T-helper 1 cell (primary cell): Measurements from ENCODE around the gene BRMS1.
"Not testable (repeated sequence)": the region's sequence is repeated elsewhere in the genome, so short reads cannot be mapped to it uniquely, and the experiment has no call there.

Source experiments
- DNase-seq, 5 donors: peaks; one replicate each; pipeline ENCODE4 v3.0.0-alpha.2; 2012 to 2020
- total RNA-seq, 4 donors: gene quantifications; one replicate each; lab custom pipeline; 2026; lab: John Stamatoyannopoulos, UW

The BRMS1 gene
- total RNA-seq = 34.1 to 46.2 (median 44.7) reads per million in 4 donors

- peak; percentile 88 to 97 (median 93) for DNase-seq
Observed at GRCh38 chr11:66344550-66345315, at the start of gene BRMS1. Gene BRMS1 (minus strand): TSS chr11:66345104. CDS start chr11:66342234, 2,870 bp downstream.

- DNase-seq = no peak
Observed at GRCh38 chr11:66393954-66394353, 49.0 kb upstream of the BRMS1 start.

- no peak for DNase-seq
Observed at GRCh38 chr11:66391322-66391721, 46.4 kb upstream of the BRMS1 start.

GRCh38 chr11:66388780-66389386 is 44.0 kb upstream of the BRMS1 start:
- DNase-seq = peak; percentile 36 to 74 (median 47)

GRCh38 chr11:66386171-66387069 is 41.5 kb upstream of the BRMS1 start:
- DNase-seq = peak; percentile 45 to 82 (median 73)

DNA sequence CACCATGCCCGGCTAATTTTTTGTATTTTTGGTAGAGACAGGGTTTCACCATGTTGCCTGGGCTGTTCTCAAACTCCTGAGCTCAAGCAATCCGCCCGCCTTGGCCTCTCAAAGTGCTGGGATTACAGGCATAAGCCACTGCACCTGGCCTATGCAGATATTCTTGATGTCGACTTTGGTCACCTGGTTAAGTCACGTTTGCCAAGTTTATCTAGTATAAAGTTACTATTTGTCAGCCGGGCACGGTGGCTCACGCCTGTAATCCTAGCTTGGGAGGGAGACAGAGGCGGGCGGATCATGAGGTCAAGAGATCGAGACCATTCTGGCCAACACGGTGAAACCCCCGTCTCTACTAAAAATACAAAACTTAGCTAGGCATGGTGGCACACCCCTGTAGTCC is 39.4 kb upstream of the BRMS1 start:
- DNase-seq = not testable (repeated sequence)

DNA sequence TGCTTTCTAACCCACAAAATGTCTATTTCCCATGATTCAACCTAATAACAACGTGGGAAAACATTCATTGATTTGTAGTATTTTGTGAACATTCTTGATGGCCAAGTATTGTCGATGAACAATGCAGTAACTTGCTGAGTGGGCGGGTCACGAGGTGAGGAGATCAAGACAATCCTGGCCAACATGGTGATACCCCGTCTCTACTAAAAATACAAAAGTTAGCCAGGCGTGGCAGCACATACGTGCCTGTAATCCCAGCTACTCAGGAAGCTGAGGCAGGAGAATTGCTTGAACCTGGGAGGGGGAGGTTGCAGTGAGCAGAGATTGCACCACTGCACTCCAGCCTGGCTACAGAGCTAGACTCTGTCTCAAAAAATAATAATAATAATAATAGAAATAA is 35.4 kb upstream of the BRMS1 start:
- not testable (repeated sequence) for DNase-seq

GRCh38 chr11:66373690-66374287 is 28.9 kb upstream of the BRMS1 start:
- not testable (repeated sequence) for DNase-seq

DNA sequence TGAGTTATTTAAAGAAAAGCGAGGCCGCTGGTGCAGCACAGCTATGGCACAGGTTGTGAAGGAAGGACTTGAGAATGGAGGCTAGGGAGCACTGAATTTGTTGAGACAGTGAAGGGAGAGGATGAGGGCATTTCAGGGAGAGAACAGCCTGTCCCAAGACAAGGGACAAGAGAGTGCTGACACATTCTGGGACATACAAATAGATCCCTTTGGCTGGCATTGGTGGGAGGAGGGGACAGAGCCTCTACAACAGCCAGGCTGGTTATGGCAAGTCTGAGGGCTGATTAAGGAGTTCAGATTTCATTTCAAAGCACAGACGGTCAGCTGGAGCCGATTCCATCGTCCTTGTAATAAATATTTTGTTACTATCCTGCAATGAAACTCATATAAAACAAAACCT is 28.4 kb upstream of the BRMS1 start:
- no peak for DNase-seq

- peak; percentile 59 to 82 (median 66) for DNase-seq
Observed at GRCh38 chr11:66371627-66372415, 26.9 kb upstream of the BRMS1 start, which contains the start of gene SLC29A2. Gene SLC29A2 (minus strand): TSS chr11:66371760. CDS start chr11:66371591, 169 bp downstream.

GRCh38 chr11:66369073-66369894 is 24.4 kb upstream of the BRMS1 start:
- no peak for DNase-seq

GRCh38 chr11:66368484-66368883 is 23.6 kb upstream of the BRMS1 start:
- no peak for DNase-seq

DNA sequence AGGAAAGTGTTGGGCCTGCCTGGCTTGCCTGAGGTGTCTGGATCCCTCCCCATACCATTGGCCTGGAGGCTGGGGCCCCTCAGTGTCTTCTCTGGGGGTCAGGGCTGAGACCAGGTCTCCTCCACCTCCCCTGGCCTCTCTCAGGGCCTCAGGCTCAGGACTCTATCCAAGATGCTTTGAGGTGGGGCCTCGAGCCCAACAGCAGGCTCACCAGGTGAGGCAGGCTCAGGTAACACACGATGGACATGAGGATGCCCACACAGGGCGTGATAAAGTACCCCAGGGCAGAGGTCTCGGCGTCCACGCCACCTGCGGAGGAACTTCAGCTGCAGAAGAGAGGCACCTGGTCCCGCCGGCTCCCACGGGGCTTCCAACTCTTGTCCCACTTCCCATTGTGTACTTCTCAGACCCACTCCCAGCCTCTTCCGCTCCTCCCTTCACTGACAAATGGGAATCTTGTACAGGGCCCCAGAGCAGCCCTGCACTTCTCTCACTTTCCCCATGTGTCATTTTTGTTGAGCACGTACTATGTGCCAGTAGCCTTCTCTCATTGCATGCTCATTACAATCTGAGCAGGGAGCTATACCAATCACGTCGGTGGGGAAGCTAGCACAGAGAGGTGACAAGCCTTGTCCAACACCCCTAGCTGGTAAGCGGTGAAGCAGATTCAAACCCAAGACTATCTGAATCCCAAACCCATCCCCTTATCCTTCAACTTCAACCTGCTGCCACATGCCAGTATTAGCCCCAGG is 22.8 kb upstream of the BRMS1 start:
- DNase-seq = no peak

DNA sequence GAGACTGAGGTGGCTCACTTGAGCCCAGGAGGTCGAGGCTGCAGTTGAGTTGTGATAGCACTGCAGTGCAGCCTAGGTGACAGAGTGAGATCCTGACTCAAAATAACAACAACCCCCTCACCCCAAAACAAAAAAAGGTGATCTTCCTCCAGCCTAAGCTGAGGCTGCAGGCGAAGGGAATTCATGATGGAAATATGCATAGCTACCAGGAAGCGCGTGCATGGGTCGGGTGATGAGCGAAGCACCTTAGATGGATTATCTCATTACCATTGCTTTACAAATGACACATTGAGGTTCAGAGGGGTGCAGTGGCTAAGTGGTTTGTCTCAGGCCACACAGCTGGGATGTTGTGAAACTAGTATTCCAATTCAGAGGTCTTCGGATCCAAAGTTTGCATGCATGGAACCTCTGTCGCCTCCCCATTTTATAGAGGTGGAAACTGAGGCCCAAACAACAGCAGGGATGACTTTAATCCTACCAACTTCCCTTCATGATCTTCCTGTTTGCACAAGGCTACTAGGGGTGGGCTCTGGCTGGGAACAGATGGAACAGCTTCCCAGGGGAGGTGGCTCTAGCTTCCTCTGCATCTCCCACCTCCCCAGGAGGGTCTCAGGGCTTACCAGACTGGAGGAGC is 22.1 kb upstream of the BRMS1 start:
- no peak for DNase-seq

- DNase-seq = no peak
Observed at GRCh38 chr11:66365711-66366619, 21.1 kb upstream of the BRMS1 start.

GRCh38 chr11:66365166-66365565 is 20.3 kb upstream of the BRMS1 start:
- DNase-seq = no peak

GRCh38 chr11:66363805-66364535 is 19.1 kb upstream of the BRMS1 start:
- DNase-seq = peak in 4 of 5 donors; percentile 44 to 64 (median 52)

GRCh38 chr11:66363187-66363601 is 18.3 kb upstream of the BRMS1 start:
- DNase-seq = no peak
